NCI-H82 (cell line): ENCODE data around the gene ADGRA1.

ENCODE experiments used
- DNase-seq: peaks from one replicate; lab custom pipeline; 2025; lab: John Stamatoyannopoulos, UW

Gene ADGRA1

GRCh38 chr10:133180192-133180964 is 92.7 kb downstream of the ADGRA1 start:
- DNase-seq, result no peak

GRCh38 chr10:133180965-133181639 is 93.4 kb downstream of the ADGRA1 start:
- DNase-seq, result no peak
